ENCODE measurements around the gene WASF1.
"Not testable (repeated sequence)": the region's sequence is repeated elsewhere in the genome, so short reads cannot be mapped to it uniquely, and the experiment has no call there.

The WASF1 gene

GRCh38 chr6:110173506-110174132, 5.9 kb downstream of the WASF1 start:
- no peak for DNase-seq (ENCODE audit: low read depth in 2 of 2)

- no peak for DNase-seq (ENCODE audit: low read depth in 2 of 2)
Measured at GRCh38 chr6:110170081-110170480, 9.4 kb downstream of the WASF1 start.

GRCh38 chr6:110158479-110158878, 21.0 kb downstream of the WASF1 start:
- no peak for DNase-seq (ENCODE audit: low read depth in 2 of 2)

GRCh38 chr6:110147870-110148269, 31.6 kb downstream of the WASF1 start:
- no peak for DNase-seq (ENCODE audit: low read depth in 2 of 2)

- no peak for DNase-seq (ENCODE audit: low read depth in 2 of 2)
Measured at GRCh38 chr6:110140650-110141049, 38.8 kb downstream of the WASF1 start.

GRCh38 chr6:110139052-110139451, 40.4 kb downstream of the WASF1 start:
- no peak for DNase-seq (ENCODE audit: low read depth in 2 of 2)

GRCh38 chr6:110137924-110138887, 41.3 kb downstream of the WASF1 start:
- no peak for DNase-seq (ENCODE audit: low read depth in 2 of 2)

GRCh38 chr6:110130362-110130761, 49.1 kb downstream of the WASF1 start:
- no peak for DNase-seq (ENCODE audit: low read depth in 2 of 2)

- DNase-seq (ENCODE audit: low read depth in 2 of 2) = no peak
Measured at GRCh38 chr6:110128418-110128817, 51.1 kb downstream of the WASF1 start.

- DNase-seq (ENCODE audit: low read depth in 2 of 2) = no peak
Measured at GRCh38 chr6:110125361-110125760, 54.1 kb downstream of the WASF1 start.

- not testable (repeated sequence) for DNase-seq (ENCODE audit: low read depth in 2 of 2)
Measured at GRCh38 chr6:110121655-110122054, 57.8 kb downstream of the WASF1 start.

GRCh38 chr6:110116258-110116657, 63.2 kb downstream of the WASF1 start:
- DNase-seq (ENCODE audit: low read depth in 2 of 2) = no peak

- no peak for DNase-seq (ENCODE audit: low read depth in 2 of 2)
Measured at GRCh38 chr6:110114004-110114403, 65.5 kb downstream of the WASF1 start.

GRCh38 chr6:110105296-110105695, 74.2 kb downstream of the WASF1 start:
- no peak for DNase-seq (ENCODE audit: low read depth in 2 of 2)

GRCh38 chr6:110103260-110103659, 76.2 kb downstream of the WASF1 start:
- DNase-seq (ENCODE audit: low read depth in 2 of 2) = no peak

- DNase-seq (ENCODE audit: low read depth in 2 of 2) = no peak
Measured at GRCh38 chr6:110102411-110102810, 77.1 kb downstream of the WASF1 start.

GRCh38 chr6:110101885-110102284, 77.6 kb downstream of the WASF1 start:
- DNase-seq (ENCODE audit: low read depth in 2 of 2) = no peak

- DNase-seq (ENCODE audit: low read depth in 2 of 2) = no peak
Measured at GRCh38 chr6:110098511-110099116, 80.9 kb downstream of the WASF1 start.

- DNase-seq (ENCODE audit: low read depth in 2 of 2) = no peak
Measured at GRCh38 chr6:110097443-110097842, 82.0 kb downstream of the WASF1 start.

- no peak for DNase-seq (ENCODE audit: low read depth in 2 of 2)
Measured at GRCh38 chr6:110095935-110096334, 83.5 kb downstream of the WASF1 start.

GRCh38 chr6:110095101-110095500, 84.4 kb downstream of the WASF1 start:
- no peak for DNase-seq (ENCODE audit: low read depth in 2 of 2)

- no peak for DNase-seq (ENCODE audit: low read depth in 2 of 2)
Measured at GRCh38 chr6:110093981-110094380, 85.5 kb downstream of the WASF1 start.

- no peak for DNase-seq (ENCODE audit: low read depth in 2 of 2)
Measured at GRCh38 chr6:110090876-110091275, 88.6 kb downstream of the WASF1 start.

Data from stimulated activated CD4-positive, alpha-beta T cell treated with anti-CD3 and anti-CD28 coated beads, Interleukin-12 subunit alpha, Interleukin-12 subunit beta, amount 100 ng/mL, for 24 hours (primary cell).